Measurements from ENCODE around the gene ARID1A. TPM values are rescaled to one million over a fixed set of nuclear protein-coding genes. Genes with fewer than 3 reads are reported as not detected.

Gene ARID1A
- total and polyA plus RNA-seq, 11 donors: 14.1 to 73.9 (median 45.3) TPM

GRCh38 chr1:26822737-26823395 is 127.1 kb downstream of the ARID1A start:
- Histone ChIP-seq H3K9me3 (no peaks in the 10 kb centered on the region), H3K4me3 (no peak overlapping the region), H3K27me3 (no peaks in the 10 kb centered on the region), H3K4me1 (peaks cover 0 to 30% (median 10%) of the 10 kb centered on the region in 12 donors), H3K36me3 (no peaks in the 10 kb centered on the region), H3K27ac (no peak overlapping the region)
- DNase-seq (no peak), ATAC-seq (no peak)
- TF ChIP-seq POLR2A (IDR thresholded peaks at IDR 0.05) (no peak), CTCF (IDR thresholded peaks at IDR 0.05) (no peak)
- intact Hi-C loops (cut with DNase I): no loop called here
- WGBS, 4 donors: 94 to 97% (median 95%) methylated on average over 4 of the region's 4 CpGs

- DNase-seq: no peak
- H3K36me3 ChIP-seq: no peaks in the 10 kb centered on the region
- no peak overlapping the region for H3K4me3 ChIP-seq
- no peak overlapping the region for H3K27ac ChIP-seq
- peaks cover 8 to 48% (median 25%) of the 10 kb centered on the region in 12 donors for H3K4me1 ChIP-seq
- intact Hi-C loops (cut with DNase I): no loop called here
- no peak for TF ChIP-seq POLR2A (IDR thresholded peaks at IDR 0.05)
- no peak for TF ChIP-seq CTCF (IDR thresholded peaks at IDR 0.05)
- 90 to 96% (median 94%) methylated on average over 3 of the region's 3 CpGs for WGBS, 4 donors
- ATAC-seq: no peak
- H3K9me3 ChIP-seq: no peaks in the 10 kb centered on the region
- H3K27me3 ChIP-seq: no peaks in the 10 kb centered on the region
These were observed 128.9 kb downstream of the ARID1A start for GRCh38 chr1:26824731-26825130.

GRCh38 chr1:26826261-26827105 is 130.7 kb downstream of the ARID1A start, which contains the start of gene ZDHHC18:
Gene ZDHHC18, plus strand, starts transcription at chr1:26826688. Its CDS starts 117 bp downstream, at chr1:26826805.
- no peaks in the 10 kb centered on the region for H3K27me3 ChIP-seq
- no peaks in the 10 kb centered on the region for H3K9me3 ChIP-seq
- peaks cover 8 to 48% (median 29%) of the 10 kb centered on the region in 12 donors for H3K4me1 ChIP-seq
- peaks cover 0 to 11% (median 0%) of the 10 kb centered on the region in 9 donors for H3K36me3 ChIP-seq
- H3K27ac ChIP-seq: peak within 1 kb of the TSS; percentile 43 to 87 (median 80)
- DNase-seq (peak; percentile 70 to 88 (median 78)), ATAC-seq (peak; percentile 47 to 89 (median 76))
- peak within 1 kb of the TSS; percentile 43 to 98 (median 79) for H3K4me3 ChIP-seq
- TF ChIP-seq POLR2A (IDR thresholded peaks at IDR 0.05): no peak
- TF ChIP-seq CTCF (IDR thresholded peaks at IDR 0.05): peak in 11 of 12 donors; percentile 19 to 74 (median 43)
- intact Hi-C loops (cut with DNase I): no loop called here
- WGBS, 4 donors: 1 to 2% (median 1%) methylated on average over 21 to 107 of the region's 107 CpGs

- Histone ChIP-seq H3K4me3 (peak overlapping the region; percentile 43 to 98 (median 79)), H3K9me3 (no peaks in the 10 kb centered on the region), H3K4me1 (peaks cover 8 to 45% (median 29%) of the 10 kb centered on the region in 12 donors), H3K27ac (peak overlapping the region in 11 of 12 donors; percentile 51 to 87 (median 79)), H3K27me3 (no peaks in the 10 kb centered on the region), H3K36me3 (peaks cover 0 to 17% (median 5%) of the 10 kb centered on the region in 9 donors)
- no peak for DNase-seq
- WGBS, 4 donors: 4 to 8% (median 6%) methylated on average over 12 to 17 of the region's 17 CpGs
- intact Hi-C loops (cut with DNase I): no loop called here
- TF ChIP-seq POLR2A (IDR thresholded peaks at IDR 0.05) (no peak), CTCF (IDR thresholded peaks at IDR 0.05) (no peak)
- ATAC-seq: peak in 1 of 4 donors; percentile 2
These were observed 131.3 kb downstream of the ARID1A start for GRCh38 chr1:26827106-26827604.

Measured in heart left ventricle (tissue), 16 donors.